Endothelial cell of umbilical vein (primary cell): ENCODE measurements around the gene NDUFS1. TPM values are rescaled to one million over a fixed set of nuclear protein-coding genes. Genes with fewer than 3 reads are reported as not detected.
A peak's percentile ranks its signal among the peaks of the same experiment; 100 is the strongest.

ENCODE experiments used
- BruUV-seq: library from RNA; stranded (reverse); fragments of 400-500 nt; replicated peaks from 2 replicates; lab custom pipeline; 2021; lab: Mats Ljungman, UMichigan
- CTCF ChIA-PET: fragments of 300-600, 350-600 bp; sonication (Branson Sonifier 250); formaldehyde crosslinking; loops from one replicate; lab custom pipeline; 2021; ENCODE audit warnings: antibody characterized with exemption, inconsistent platforms; lab: Charles Lee
- POLR2A ChIA-PET: fragments of 300-600, 350-600 bp; sonication (Branson Sonifier 250); formaldehyde crosslinking; loops from one replicate; lab custom pipeline; 2021; ENCODE audit warnings: antibody characterized with exemption, inconsistent platforms; lab: Charles Lee
- DNase-seq: peaks from one replicate; pipeline ENCODE4 v3.0.0-alpha.2; 2011; ENCODE audit warnings: low read depth, low spot score
- FAIRE-seq: peaks from 2 replicates; lab custom pipeline; 2011; peaks lifted over from hg19 to GRCh38; lab: Jason Lieb, UNC
- H2AFZ ChIP-seq: 2 replicates; pipeline ENCODE4 v1.6.0; 2012; ENCODE audit warnings: low read depth, low read length, control low read depth, inconsistent platforms
- H3K27ac ChIP-seq: 2 replicates; pipeline ENCODE4 v1.5.1; 2011; ENCODE audit warnings: low read depth, mild to moderate bottlenecking, control low read depth, low read length, moderate library complexity; ENCODE audit not compliant: insufficient read depth
- H3K27me3 ChIP-seq, 2 experiments: 2 replicates each; pipeline versions ENCODE4 v1.6.0 to v1.6.1; 2011; ENCODE audit warnings: low read length in 2 of 2, mixed read lengths in 1 of 2; ENCODE audit not compliant: control insufficient read depth in 2 of 2, insufficient read depth in 2 of 2
- H3K36me3 ChIP-seq, 2 experiments: 2 replicates in 1 of 2; 3 replicates in 1 of 2; pipeline ENCODE4 v1.5.1; 2011; ENCODE audit warnings: low read length in 2 of 2, mild to moderate bottlenecking in 1 of 2, moderate library complexity in 1 of 2; ENCODE audit not compliant: control insufficient read depth in 2 of 2, insufficient read depth in 2 of 2; ENCODE audit errors: extremely low read depth in 1 of 2
- H3K4me1 ChIP-seq: 3 replicates; pipeline ENCODE4 v1.5.1; 2011; ENCODE audit warnings: mild to moderate bottlenecking, low read length; ENCODE audit not compliant: control insufficient read depth, insufficient read depth; ENCODE audit errors: extremely low read depth
- H3K4me2 ChIP-seq: 2 replicates; pipeline ENCODE4 v1.6.1; 2011; ENCODE audit warnings: low read length, control low read depth, mixed read lengths; ENCODE audit not compliant: insufficient read depth
- H3K4me3 ChIP-seq, 3 experiments: fragments of 200-600 bp in 1 of 3; sonication (generic), shearing (Covaris generic) in 1 of 3; replicated peaks in 1 of 3; 2 replicates each; pipeline ENCODE4 v1.5.1; 2011 to 2016; ENCODE audit warnings: control low read depth in 3 of 3, low read length in 3 of 3, mild to moderate bottlenecking in 2 of 3, inconsistent platforms in 1 of 3, low read depth in 1 of 3, moderate library complexity in 1 of 3; ENCODE audit not compliant: insufficient read depth in 1 of 3
- H3K79me2 ChIP-seq: 2 replicates; pipeline ENCODE4 v1.6.0; 2012; ENCODE audit warnings: low read length, inconsistent platforms; ENCODE audit not compliant: control insufficient read depth, insufficient read depth
- H3K9ac ChIP-seq: replicated peaks from 2 replicates; pipeline ENCODE3; 2011; ENCODE audit warnings: low read length, control low read depth; ENCODE audit not compliant: insufficient read depth; ENCODE audit errors: extremely low read depth
- H3K9me1 ChIP-seq: replicated peaks from 3 replicates; pipeline ENCODE4 v1.6.0; 2011; ENCODE audit warnings: mild to moderate bottlenecking, low read length; ENCODE audit not compliant: control insufficient read depth, insufficient read depth; ENCODE audit errors: extremely low read depth
- H3K9me3 ChIP-seq: replicated peaks from 2 replicates; pipeline ENCODE4 v1.5.1; 2012; ENCODE audit warnings: low read length, inconsistent platforms; ENCODE audit not compliant: control insufficient read depth, insufficient read depth
- H4K20me1 ChIP-seq: replicated peaks from 2 replicates; pipeline ENCODE3; 2011; ENCODE audit warnings: mild to moderate bottlenecking, low read length; ENCODE audit not compliant: control insufficient read depth, insufficient read depth; ENCODE audit errors: extremely low read depth
- EZH2 ChIP-seq: IDR thresholded peaks from 2 replicates; pipeline ENCODE4 v1.6.1; 2012; ENCODE audit warnings: borderline replicate concordance, low read depth, mild to moderate bottlenecking, moderate library complexity, low read length, inconsistent platforms; ENCODE audit not compliant: severe bottlenecking
- FOS ChIP-seq: IDR thresholded peaks from 2 replicates; pipeline ENCODE4 v1.6.1; 2011; ENCODE audit warnings: mild to moderate bottlenecking, low read length, moderate library complexity, borderline replicate concordance; ENCODE audit not compliant: insufficient read depth
- GATA2 ChIP-seq: IDR thresholded peaks from 2 replicates; pipeline ENCODE4 v1.7.0; 2011; ENCODE audit warnings: low read depth, mild to moderate bottlenecking, moderate library complexity, mixed read lengths, low read length; ENCODE audit not compliant: insufficient read length, insufficient read depth
- JUN ChIP-seq: IDR thresholded peaks from 2 replicates; pipeline ENCODE4 v1.6.1; 2011; ENCODE audit warnings: borderline replicate concordance, low read depth; ENCODE audit not compliant: insufficient read length, insufficient read depth
- MYC ChIP-seq: IDR thresholded peaks from one replicate; pipeline ENCODE4 v1.6.1; 2011; ENCODE audit warnings: mild to moderate bottlenecking, low read depth, low read length
- POLR2A ChIP-seq: IDR thresholded peaks from 2 replicates; pipeline ENCODE4 v1.6.1; 2012; ENCODE audit warnings: low read depth, mild to moderate bottlenecking, control low read depth, low read length
- POLR2AphosphoS5 ChIP-seq: IDR thresholded peaks from 2 replicates; pipeline ENCODE4 v1.6.1; 2012; ENCODE audit warnings: low read depth, mild to moderate bottlenecking, control low read depth, low read length, moderate library complexity; ENCODE audit not compliant: insufficient read depth
- dilution Hi-C: fragments of 300-500 bp; cut with MboI; formaldehyde crosslinking; loops from one replicate; pipeline ENCODE4 v1.15.0; 2019; ENCODE audit warnings: low sequenced_read_pairs; ENCODE audit not compliant: extremely low pct_ligation_motif_present
- intact Hi-C: fragments of 100-400 bp; cut with micrococcal nuclease; formaldehyde crosslinking; loops from one replicate; pipeline ENCODE4 v1.10.0; 2022
- polyA plus RNA-seq, 4 experiments: library from polyadenylated mRNA; depleted of rRNA in 3 of 4; stranded (reverse) in 3 of 4; unstranded in 1 of 4; fragments of >200 nt; gene quantifications; 2 replicates each; pipeline versions ENCODE4 v1.2.1 to v1.2.3, GENCODE V29; 2011 to 2012; ENCODE audit warnings: missing spikeins in 1 of 4
- total RNA-seq: library from RNA; stranded (reverse); gene quantifications from 2 replicates; pipeline ENCODE4 v1.2.3, GENCODE V29; 2021
- TF ChIP-seq, protein P1 (sequence below), 2 donors: IDR thresholded peaks; 1 replicate in 1 of 2; 2 replicates in 1 of 2; pipeline ENCODE4 v1.5.1; 2011; ENCODE audit warnings: low read length in 2 of 2, mild to moderate bottlenecking in 2 of 2, moderate library complexity in 2 of 2, control low read depth in 1 of 2, inconsistent platforms in 1 of 2, low read depth in 1 of 2; ENCODE audit not compliant: insufficient read depth in 1 of 2; ENCODE audit errors: extremely low read depth in 1 of 2
- TF ChIP-seq, protein P2 (sequence below): IDR thresholded peaks from 2 replicates; pipeline ENCODE4 v1.6.1; 2011; ENCODE audit not compliant: insufficient read depth, insufficient read length

NDUFS1 gene
- total and polyA plus RNA-seq, 2 donors (not counting 3 experiments of a cell fraction or from before 2014, with no cell fraction given): 49.8 to 93.2 TPM

GRCh38 chr2:206086716-206087350 lies 72.4 kb downstream of the NDUFS1 start:
- no peaks in the 10 kb centered on the region for H3K27me3 ChIP-seq
- peak overlapping the region; percentile 82 for H3K27ac ChIP-seq
- BruUV-seq: no TSS peak
- DNase-seq (peak; percentile 60), FAIRE-seq (peak; percentile 46)
- peaks cover 2% of the 10 kb centered on the region for H4K20me1 ChIP-seq
- no peaks in the 10 kb centered on the region for H3K36me3 ChIP-seq
- intact Hi-C loops (loop anchor here (1.0 to 2.0 kb wide), 3 partner anchors 20 to 72 kb away; partner anchors contain the start of genes EEF1B2 and NDUFS1), dilution Hi-C loops (no loop called here)
- H3K4me2 ChIP-seq: peak overlapping the region; percentile 100
- H2AFZ ChIP-seq: peak overlapping the region; percentile 54
- TF ChIP-seq, protein P1, sequence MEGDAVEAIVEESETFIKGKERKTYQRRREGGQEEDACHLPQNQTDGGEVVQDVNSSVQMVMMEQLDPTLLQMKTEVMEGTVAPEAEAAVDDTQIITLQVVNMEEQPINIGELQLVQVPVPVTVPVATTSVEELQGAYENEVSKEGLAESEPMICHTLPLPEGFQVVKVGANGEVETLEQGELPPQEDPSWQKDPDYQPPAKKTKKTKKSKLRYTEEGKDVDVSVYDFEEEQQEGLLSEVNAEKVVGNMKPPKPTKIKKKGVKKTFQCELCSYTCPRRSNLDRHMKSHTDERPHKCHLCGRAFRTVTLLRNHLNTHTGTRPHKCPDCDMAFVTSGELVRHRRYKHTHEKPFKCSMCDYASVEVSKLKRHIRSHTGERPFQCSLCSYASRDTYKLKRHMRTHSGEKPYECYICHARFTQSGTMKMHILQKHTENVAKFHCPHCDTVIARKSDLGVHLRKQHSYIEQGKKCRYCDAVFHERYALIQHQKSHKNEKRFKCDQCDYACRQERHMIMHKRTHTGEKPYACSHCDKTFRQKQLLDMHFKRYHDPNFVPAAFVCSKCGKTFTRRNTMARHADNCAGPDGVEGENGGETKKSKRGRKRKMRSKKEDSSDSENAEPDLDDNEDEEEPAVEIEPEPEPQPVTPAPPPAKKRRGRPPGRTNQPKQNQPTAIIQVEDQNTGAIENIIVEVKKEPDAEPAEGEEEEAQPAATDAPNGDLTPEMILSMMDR (IDR thresholded peaks at IDR 0.05; ENCODE audit: extremely low read depth in 1 of 2, insufficient read depth in 1 of 2, low read depth in 1 of 2, low read length in 2 of 2): no peak
- TF ChIP-seq, protein P2, sequence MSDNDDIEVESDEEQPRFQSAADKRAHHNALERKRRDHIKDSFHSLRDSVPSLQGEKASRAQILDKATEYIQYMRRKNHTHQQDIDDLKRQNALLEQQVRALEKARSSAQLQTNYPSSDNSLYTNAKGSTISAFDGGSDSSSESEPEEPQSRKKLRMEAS: no peak
- TF ChIP-seq POLR2AphosphoS5 (no peak), EZH2 (no peak), GATA2 (no peak), FOS (no peak), JUN (no peak), MYC (no peak), POLR2A (no peak)
- peaks cover 35% of the 10 kb centered on the region for H3K79me2 ChIP-seq
- H3K9me1 ChIP-seq: no peaks in the 10 kb centered on the region
- peaks cover 16% of the 10 kb centered on the region for H3K4me1 ChIP-seq
- peak overlapping the region; percentile 86 to 96 (median 92) for H3K4me3 ChIP-seq
- no peaks in the 10 kb centered on the region for H3K9me3 ChIP-seq
- POLR2A ChIA-PET: interaction anchor here (1.6 kb wide), 1 partner anchor 19 kb away, joined by 6 read pairs; no protein-coding TSS in a partner anchor
- CTCF ChIA-PET: interaction anchor here (0.8 to 2.0 kb wide), 6 partner anchors 9 to 73 kb away, joined by 3 to 10 read pairs (median 4); partner anchors contain the start of genes EEF1B2 and NDUFS1
- H3K9ac ChIP-seq: peak overlapping the region; percentile 100
